ENCODE measurements around the gene TSPO.
"Not testable (repeated sequence)": the region's sequence is repeated elsewhere in the genome, so short reads cannot be mapped to it uniquely, and the experiment has no call there.

TSPO gene

DNA sequence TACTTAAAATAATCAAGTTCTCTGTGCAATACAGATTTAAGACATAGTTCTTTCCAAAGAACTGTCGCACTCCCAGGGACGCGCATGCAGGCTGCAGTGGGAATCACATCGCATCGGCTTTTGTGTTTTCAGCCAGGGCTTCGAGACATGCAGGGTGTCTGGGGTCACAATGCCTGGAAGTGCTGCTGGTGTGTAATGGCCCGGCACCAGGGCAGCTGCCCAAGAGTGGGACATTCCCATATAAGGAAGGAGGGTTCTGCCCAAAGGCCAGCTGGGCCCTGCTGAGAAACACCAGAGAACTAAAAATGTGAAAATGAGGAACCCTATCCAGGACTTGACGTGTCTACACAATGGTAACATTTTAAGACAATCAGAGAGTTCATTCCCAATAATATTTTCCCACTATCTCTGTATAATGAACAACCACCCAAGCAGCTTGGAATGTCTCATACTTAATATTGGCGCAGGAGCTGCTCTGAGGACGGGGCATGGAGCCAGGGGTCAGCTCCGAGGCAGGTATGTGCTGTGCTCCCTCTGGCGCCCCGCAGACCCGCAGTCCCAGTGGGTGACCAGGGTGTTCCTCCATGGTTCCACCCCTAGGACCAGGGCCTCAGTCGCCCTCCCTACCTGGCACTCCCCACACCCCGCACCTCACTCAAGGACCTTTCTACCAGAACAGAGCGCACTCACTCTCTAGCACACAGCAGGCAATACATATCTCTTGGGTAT lies 19.4 kb upstream of the TSPO start:
- no peak for DNase-seq

GRCh38 chr22:43133401-43133800 lies 18.0 kb upstream of the TSPO start:
- no peak for DNase-seq

DNA sequence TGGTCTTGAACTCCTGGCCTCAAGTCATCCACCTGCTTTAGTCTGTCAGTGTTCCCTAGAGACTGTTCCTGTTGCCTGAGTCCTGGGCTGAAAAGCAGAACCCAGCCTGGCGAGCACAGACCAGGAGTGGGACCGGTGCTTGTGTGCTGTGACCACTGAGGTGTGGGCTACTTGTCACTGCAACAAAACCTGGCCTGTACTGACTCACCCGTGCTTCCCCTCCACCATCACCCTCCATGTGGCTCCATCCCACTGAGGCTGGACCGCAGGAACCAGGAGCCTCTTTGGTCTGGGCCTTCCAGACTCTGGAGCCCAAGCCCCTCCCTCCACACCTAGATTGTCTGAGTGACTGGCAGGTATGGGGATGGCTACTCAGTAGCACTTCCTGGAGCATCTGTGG lies 16.8 kb upstream of the TSPO start:
- no peak for DNase-seq

- DNase-seq, result no peak
These were observed 15.8 kb upstream of the TSPO start for GRCh38 chr22:43135565-43135964.

GRCh38 chr22:43136255-43136654 lies 15.1 kb upstream of the TSPO start:
- DNase-seq, result peak; percentile 43 to 52

DNA sequence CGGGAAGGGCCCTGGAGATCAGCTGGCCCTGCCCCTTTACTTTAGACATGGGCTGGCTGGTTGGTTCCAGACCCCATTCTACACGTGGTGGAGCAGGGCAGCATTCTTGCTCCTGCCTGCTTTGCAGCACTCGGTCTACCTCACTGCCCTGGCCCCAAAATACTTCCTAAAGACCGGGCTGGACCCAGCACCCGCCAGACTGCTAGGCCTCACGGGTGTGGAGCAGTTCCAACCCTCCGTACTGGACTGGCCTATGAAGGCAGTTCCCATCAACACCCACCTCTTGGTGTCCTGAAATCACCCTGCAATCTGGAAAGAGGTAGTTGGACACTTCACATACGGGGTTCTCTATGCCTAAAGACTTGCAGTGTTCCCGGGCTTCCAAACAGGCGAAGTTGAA lies 14.6 kb upstream of the TSPO start:
- no peak for DNase-seq

DNA sequence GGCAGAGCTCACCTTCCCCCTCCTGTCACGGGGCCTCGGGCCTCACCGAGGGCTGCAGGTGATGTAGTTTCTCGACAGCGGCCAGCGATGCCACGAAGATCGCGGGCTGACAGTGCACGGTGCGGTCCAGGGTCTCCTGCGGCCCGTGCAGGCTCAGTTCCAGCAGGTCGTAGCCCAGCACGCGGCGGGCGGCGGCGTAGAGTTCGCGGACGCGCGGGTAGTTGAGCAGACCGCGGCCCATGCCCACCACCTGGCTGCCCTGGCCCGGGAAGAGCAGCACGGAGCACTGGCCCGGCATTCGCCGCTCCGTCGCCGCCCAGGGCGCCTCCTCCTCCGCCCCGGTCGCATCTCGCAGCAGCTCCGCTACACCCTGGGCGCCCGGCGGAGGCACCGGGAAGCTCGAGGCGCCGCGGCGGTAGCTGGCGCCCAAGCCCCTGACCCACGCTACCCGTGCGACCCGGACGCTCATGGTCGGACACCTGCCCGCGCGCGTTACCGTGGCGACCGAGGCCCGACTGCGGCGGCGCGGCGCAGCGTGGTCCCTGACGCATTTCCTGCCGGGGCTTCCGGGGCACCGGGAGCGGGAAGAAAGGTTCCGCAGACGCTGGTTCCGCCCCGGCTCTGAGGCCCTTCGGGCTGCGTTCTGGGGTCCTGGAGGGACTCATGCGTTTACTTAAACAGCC lies 8.3 kb upstream of the TSPO start, which contains the start of gene MCAT:
Gene MCAT, minus strand, starts transcription at position 519 of the 683 bp plus-strand sequence. Its CDS starts 50 bp downstream, at position 469.
- DNase-seq, result peak; percentile 74 to 86

DNA sequence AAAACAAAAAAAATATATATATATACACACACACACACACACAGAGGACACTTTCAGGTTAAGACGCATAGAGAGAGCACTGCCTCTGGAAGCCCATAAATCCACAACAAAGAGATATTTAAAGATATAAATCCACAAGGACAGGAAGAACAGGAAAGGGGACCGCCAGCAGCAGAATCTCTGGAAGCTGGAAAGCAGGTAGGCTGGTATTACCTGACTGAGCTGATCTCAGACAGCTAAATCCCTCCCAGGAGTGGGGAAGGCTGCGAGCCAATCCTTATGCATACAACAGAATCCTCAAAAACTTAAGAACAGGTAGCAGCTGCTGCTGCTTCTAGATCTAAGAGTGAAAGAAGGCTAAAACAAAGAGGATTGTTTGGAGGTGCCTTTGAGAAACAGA lies 6.4 kb upstream of the TSPO start:
- DNase-seq, result no peak

DNA sequence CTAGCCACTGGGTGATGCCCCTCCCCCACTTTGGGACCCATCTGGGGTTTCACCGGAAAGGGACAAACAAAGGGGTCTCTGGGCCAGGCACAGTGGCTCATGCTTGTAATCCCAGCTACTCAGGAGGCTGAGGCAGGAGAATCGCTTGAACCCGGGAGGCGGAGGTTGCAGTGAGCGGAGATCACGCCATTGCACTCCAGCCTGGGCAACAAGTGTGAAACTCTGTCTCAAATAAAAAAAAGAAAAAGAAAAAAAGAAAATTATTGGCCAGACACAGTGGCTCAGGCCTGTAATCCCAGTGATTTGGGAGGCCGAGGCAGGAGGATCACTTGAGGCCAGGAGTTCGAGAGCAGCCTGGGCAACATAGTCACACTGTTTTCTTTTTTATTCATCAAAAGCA lies 6.0 kb upstream of the TSPO start:
- DNase-seq, result not testable (repeated sequence)

GRCh38 chr22:43146332-43146731 lies 5.0 kb upstream of the TSPO start:
- DNase-seq, result peak in 1 of 2 donors; percentile 46

GRCh38 chr22:43147821-43148220 lies 3.5 kb upstream of the TSPO start:
- DNase-seq, result no peak

DNA sequence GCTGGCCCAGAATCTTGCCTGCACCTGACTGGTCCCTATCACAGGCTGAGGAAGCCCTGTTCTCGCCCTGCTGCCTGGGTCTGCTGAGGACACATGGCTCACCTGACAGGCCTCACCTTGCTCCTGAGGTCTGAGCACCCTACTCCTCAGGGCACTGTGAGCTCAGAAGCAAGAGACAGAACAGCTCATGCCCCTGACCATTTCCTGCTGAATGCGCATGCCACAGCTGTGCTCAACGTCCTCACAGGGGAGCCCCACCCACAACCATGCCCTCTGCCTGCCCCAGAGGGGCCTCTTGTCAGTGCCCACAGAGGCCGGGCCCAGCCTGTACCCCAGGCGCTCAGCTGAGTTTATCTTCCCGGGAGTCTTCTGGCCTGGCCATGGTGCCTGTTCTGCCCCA lies 2.8 kb upstream of the TSPO start:
- DNase-seq, result no peak

GRCh38 chr22:43150731-43151206 lies 590 bp upstream of the TSPO start:
- peak in 1 of 2 donors; percentile 15 for DNase-seq

DNA sequence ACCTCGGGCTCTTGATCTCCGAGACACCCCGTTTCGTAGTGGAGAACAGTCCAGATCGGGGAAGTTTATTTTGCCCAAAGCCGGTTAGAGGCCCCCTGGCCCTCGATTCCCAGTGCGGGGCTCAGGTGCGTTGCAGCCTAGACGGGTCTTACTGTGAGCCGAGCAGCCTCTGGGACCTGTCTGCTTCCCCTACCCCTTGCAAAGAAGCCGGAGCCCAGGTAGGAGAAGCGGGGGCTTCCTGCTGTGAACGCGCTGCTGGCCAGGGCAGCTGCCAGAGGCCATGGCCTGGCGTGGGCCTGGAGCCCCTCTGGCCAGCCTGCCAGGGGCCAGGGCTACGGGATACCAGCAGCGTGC lies 621 bp downstream of the TSPO start:
- no peak for DNase-seq

- DNase-seq, result peak; percentile 48 to 69
These were observed 1.2 kb downstream of the TSPO start for GRCh38 chr22:43152357-43153071.

DNA sequence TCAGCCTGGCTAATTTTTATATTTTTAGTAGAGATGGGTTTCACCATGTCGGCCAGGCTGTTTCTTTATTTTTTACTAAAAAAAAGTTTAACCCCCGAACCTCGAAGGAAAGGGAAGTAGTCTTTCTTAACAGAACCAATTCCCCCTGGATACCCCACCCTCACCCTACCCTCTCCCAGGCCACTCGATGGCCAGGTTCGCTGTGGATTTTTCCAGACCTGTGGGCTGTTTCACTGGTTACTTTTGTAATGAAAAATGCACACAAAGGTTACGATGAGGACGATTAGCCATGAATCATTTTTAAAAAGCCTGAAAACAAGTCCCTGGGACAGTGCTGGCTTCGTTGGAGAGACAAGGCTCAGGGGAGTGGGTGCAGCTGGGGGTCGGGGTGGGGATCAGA lies 2.5 kb downstream of the TSPO start:
- DNase-seq, result no peak

GRCh38 chr22:43154887-43155536 lies 3.7 kb downstream of the TSPO start:
- peak in 1 of 2 donors; percentile 46 for DNase-seq

DNA sequence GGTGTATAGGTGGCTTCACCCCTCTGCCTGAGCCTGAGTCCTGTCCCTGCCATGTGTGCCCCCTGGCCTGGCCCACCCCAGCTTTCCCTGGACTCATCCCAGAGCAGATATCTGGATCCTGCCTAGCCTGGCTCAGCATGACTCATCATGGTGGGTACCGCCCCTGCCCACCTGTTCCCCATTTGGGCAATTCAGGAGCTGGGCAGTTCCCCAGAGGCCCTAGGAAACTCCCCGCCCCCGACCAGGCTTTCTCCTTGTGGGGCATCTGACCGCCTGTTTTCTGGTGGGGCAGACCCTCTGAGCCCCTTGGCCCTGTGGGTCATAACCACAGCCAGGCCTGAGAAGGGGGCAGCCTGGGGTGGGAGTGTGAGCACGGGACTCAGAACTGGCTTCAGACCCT lies 4.4 kb downstream of the TSPO start:
- no peak for DNase-seq

DNA sequence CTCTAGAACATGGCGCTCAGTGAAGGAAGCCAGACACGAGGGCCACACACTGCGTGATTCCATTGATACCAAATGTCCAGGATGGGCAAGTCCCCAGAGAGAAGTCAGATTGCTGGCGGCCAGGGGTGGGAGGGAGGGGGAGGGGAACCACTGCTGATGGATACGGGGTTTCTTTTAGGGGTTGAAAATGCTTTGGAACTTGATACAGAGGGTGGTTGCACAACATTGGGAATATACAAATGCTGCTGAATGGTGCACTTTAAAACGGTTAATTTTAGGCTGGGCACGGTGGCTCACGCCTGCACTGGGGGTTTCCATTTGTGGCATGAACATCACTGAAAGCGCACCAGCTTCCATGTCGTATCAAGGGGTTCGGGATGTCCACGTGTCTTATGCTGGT lies 5.1 kb downstream of the TSPO start:
- DNase-seq, result no peak

- no peak for DNase-seq
These were observed 6.7 kb downstream of the TSPO start for GRCh38 chr22:43157874-43158546.

GRCh38 chr22:43158778-43159483 lies 7.6 kb downstream of the TSPO start:
- no peak for DNase-seq
